GM18505 (cell line): Measurements from ENCODE around the gene CDKN1C.

Experiments
- ATAC-seq: cut with Tn5 transposase; IDR thresholded peaks from one replicate; pipeline ENCODE4 v1.9.1; 2021; ENCODE audit not compliant: unreplicated experiment
- POLR2A ChIP-seq: IDR thresholded peaks from 4 replicates; pipeline ENCODE4 v1.6.1; 2011; ENCODE audit warnings: borderline replicate concordance; ENCODE audit not compliant: insufficient read depth, insufficient read length; ENCODE audit errors: extremely low read depth

CDKN1C gene

GRCh38 chr11:2917842-2918490 is 32.4 kb upstream of the CDKN1C start:
- TF ChIP-seq POLR2A: no peak
- ATAC-seq: no peak

DNA sequence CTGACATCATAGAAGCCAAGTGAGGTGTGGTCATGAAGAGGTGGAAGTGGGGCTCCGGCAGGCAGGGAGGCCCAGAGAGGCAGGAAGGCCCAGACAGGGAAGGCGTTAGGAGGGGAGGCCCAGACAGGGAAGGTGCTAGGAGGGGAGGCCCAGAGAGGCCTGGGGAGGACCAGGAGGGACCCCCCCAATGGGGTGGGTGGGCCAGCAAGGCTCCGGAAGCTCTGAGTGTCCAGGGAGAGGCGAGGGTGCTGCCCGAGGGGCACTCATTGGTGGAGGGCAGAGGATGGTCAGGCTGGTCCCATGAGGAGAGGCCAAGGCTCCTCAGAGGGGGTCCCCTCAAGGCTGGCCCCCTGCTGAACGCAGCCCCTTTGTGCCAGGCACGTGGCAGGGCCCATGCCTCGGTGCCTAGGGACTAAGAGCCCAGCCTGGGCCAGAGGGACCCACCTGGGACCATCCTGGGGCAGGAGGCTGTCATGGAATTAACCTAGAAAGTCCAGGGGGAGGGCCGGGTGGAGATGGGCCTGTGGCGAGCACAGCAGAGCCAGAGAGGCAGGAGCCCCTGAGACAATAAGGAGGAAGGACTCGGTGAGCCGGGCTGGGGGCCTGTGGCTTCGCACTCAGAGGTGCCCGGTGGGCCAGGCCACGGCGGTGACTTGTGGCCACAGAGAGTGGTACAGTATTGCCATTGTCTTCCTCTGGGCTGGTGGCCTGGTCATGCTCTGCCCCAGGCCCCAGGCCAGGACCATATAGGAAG is 31.5 kb upstream of the CDKN1C start:
- TF ChIP-seq POLR2A: no peak
- no peak for ATAC-seq

DNA sequence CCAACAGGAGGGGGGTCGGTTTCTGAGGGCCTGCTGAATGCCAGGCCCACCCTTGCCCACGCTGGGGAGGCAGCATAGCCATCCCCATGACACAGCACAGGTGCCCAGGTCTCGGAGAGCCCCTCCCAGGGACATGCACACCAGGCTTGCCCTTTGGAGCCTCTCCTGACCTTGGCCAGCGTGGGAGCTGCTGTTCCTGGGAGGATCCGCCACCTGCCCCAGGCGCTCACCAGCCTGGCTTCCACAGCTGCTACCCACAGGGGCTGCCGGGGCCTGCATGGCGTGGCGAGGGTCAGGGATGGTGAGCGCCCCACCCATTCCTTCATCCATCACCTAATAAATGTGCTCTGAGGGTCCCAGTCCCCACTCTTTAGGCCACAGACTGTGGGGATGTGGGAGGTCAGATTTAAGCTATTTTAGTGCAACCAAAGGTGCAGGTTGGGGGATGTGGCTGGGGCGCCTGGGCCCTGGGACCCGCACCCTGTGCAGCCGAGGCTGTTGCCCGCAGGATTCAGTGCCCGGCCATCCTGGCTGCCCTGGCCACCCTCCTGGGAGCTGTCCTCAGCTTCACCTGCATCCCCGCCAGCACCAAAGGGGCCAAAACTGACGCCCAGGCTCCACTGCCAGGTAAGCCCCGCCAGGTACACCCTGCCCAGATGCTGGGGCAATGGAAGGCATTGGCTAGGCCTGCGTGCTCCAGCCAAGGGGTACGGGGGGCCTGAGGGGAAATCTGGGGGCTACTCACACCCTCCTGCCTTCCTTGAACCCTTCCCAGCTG is 30.7 kb upstream of the CDKN1C start:
- no peak for ATAC-seq
- TF ChIP-seq POLR2A: no peak

DNA sequence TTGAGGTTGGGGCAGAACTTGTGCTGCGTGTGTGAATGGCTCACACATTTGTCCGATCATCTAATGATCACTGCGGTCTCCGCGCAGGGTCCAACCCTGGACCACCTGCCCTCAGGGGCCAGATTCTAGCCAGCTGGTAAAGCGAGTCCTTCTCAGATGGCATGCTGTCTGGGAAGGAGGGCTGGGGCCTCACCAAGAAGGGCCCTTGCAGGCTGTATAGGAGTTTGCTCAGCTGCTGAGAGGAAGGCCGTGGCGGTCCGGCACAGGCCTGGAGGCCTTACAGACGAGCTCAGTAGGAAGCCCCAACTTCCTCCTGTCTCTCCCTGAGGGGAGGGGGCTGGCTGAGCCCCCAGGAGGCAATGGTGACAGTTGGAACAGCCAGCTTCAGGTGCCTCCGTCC is 29.9 kb upstream of the CDKN1C start:
- ATAC-seq: no peak
- TF ChIP-seq POLR2A: no peak

DNA sequence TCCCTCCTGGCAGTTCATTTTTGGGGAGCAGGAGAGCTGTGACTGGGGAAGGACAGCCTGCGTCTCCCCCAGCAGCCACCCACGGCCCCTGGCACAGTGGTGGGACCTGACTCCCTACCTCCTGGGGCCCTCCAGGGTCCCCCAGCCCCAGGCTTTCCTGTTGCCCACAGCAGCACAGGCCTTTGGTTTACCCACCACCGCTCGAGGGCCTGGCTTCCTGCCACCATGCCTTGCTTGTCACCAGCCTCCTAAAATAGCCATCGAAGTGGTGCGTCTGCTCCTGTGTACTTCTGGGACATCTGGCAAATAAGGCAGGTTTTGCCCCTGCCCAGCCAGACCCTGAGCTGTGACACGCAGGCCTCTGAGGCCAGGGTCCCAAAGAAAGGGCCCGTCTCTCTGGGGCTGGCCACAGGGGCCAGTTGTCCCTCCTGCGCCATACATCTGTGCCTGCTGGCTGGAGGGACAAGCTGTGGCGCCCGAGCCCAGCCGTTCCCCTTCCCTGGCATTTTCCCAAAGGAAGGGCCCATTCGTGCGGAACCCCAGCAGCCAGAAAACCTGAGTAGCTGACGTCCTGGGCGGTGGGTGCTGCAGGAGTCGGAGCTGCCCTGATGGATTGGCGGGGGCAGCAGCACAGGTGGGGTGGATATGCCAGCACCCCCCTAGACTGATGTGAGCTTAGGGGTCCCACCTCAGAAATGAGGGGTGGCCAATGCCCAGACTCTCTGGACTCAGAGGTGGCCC is 29.1 kb upstream of the CDKN1C start:
- no peak for TF ChIP-seq POLR2A
- no peak for ATAC-seq

DNA sequence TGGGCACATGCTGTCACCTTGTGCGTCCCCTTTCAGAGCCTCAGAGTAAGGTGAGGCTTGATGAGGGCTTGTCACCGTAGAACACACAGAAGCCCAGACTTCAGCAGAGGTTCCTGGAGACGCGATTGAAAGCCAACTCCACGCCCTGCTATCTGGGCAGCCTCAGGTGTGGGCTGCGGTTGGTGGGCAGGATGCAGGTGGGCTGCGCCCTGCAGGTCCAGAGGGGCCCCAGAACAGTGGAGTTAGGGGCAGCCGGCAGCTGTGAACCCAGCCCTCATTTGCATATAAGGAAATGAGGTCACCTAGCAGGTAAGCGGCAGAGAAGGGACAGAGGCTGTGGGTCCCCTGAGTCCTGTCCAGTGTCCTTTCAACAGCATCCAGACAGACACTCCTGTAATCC is 28.2 kb upstream of the CDKN1C start:
- ATAC-seq: no peak
- TF ChIP-seq POLR2A: no peak

DNA sequence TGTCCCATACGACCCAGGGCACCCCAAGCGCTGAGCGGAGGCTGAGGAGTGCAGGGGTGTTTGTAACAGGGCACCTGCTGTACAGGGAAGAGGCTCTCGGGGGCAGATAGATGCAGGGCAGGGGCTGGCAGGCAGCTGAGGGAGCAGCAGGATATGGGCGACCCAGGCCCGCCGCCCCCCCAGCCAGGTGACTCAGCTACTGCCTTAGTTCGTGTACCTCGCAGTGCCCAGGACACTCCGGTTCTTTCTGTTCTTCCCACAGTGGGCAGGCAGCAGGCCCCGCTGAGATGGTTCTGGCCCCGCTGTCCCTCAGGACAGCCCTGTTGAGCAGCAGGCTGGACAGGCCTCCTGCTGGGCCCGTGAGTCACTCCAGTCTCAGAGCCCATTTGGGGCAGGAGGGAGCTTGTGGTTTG is 27.4 kb upstream of the CDKN1C start:
- no peak for ATAC-seq
- TF ChIP-seq POLR2A: no peak

- TF ChIP-seq POLR2A: no peak
- no peak for ATAC-seq
Measured at GRCh38 chr11:2912498-2912897, 26.9 kb upstream of the CDKN1C start.

DNA sequence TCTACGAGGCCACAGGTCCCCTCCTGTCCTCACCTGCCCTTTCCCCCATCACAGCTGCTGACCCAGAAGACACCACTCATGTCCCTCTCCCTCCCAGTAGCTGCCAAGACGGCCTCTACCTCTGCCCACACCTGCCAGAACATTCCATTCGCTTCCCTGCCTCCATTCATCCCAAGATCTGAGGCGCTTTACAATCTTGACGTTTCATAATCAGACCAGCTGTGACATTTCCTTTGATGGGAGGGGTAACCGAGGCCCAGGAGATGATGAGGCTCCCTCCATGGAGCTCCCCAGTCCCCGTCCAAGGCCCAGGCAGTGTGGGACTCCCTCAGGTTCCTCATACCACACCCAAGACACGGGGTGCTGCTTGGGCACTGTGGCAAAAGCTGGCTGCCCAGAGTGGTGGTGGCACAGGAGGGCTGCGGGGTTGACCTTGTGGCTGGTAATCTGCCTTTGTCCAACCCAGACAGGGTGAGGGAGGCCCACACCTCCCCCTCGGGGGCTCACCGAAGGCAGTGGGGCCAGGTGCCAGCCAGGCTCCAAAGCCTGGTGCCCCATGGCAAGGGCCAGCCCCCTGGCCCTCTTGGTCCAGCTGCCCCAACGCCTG is 26.3 kb upstream of the CDKN1C start:
- no peak for TF ChIP-seq POLR2A

DNA sequence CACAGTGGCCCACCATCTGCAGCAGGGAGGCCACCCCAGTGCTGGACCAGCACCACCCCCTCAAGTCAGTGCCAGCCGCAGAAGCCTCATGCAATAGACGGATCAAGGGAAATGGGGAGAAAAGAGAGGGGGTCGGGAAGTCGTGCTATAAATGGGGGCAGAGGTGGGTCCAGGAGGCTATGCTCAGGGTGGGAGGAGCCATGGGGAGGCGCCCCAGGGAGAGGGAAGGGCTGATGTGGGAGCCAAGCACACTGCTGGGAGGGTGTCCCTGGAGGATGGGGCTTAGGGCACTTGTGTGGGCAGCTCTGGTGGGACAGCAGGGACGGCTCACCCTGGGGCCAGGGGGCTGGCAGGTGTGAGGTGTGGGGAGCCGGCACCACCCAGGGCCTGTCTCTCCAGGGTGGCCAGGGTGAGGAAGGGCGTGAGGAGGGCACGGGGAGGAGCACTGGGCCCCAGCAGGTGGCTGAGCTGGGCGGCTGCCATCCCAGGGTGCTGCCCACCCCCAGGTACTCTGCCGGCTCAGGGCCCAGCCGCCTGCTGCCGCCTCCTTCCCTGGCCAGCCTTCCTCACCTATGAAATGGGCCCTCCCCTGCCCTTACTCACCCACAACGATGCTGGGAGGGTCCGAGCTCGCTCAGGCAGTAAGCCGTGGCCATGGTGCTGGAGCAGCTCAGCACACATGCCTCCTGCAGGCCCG is 25.7 kb upstream of the CDKN1C start:
- ATAC-seq: no peak
- TF ChIP-seq POLR2A: no peak

More for the DNA sequence above, 26.3 kb upstream of the CDKN1C start:
- ATAC-seq: no peak

DNA sequence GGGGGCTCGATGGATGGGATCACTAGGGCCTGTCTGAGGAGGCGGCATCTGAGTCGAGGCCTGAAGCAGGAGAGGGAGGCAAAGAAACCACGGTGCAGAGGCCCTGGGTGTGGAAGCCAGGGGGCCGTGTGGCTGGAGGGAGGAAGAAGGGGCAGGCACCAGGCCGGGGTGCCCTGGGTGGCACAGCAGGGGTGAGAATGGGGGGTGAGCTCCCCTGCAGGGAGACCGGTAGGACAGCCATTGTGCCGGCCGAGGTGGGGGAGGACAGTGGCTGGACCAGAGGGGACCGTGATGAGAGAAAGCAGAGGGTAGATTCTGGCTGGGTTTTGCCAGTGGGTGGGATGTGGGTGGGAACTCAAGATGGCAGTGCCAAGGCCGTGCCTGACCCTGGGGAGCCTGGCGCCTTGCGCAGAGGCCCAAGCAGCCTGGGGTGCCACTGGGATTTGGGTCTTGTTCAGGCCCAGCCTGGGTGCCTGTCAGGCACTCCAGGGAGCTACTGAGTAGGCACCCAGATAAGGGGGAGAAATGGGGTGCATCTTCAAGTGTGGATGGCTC is 24.9 kb upstream of the CDKN1C start:
- TF ChIP-seq POLR2A: no peak
- no peak for ATAC-seq
